A673 (cell line): ENCODE results near the gene PIGQ. TPM values are rescaled to one million over a fixed set of nuclear protein-coding genes. Genes with fewer than 3 reads are reported as not detected.

ENCODE experiments used
- BruUV-seq: library from RNA; stranded (reverse); fragments of 400-500 nt; replicated peaks from 2 replicates; lab custom pipeline; 2021; lab: Mats Ljungman, UMichigan
- CTCF ChIA-PET: fragments of 300-600 bp; sonication (Branson Sonifier 250); formaldehyde crosslinking; loops from one replicate; lab custom pipeline; 2022; ENCODE audit warnings: antibody characterized with exemption; lab: Charles Lee
- POLR2A ChIA-PET: fragments of 300-600 bp; sonication (Branson Sonifier 250); formaldehyde crosslinking; loops from one replicate; lab custom pipeline; 2022; ENCODE audit warnings: antibody characterized with exemption; ENCODE audit not compliant: low non-redundant PET; lab: Charles Lee
- DNase-seq: peaks from one replicate; pipeline ENCODE4 v3.0.0-alpha.2; 2015; ENCODE audit warnings: low spot score
- H3K27ac ChIP-seq: fragments of 200-600 bp; sonication (generic); 2 replicates; pipeline ENCODE4 v1.5.1; 2016; ENCODE audit warnings: mixed run types, low read depth, mild to moderate bottlenecking, mixed read lengths, antibody characterized with exemption, low read length; ENCODE audit not compliant: poor library complexity, severe bottlenecking
- H3K27me3 ChIP-seq: fragments of 200-600 bp; sonication (generic); replicated peaks from 2 replicates; pipeline ENCODE4 v1.6.1; 2017; ENCODE audit warnings: mixed run types, low read depth, mild to moderate bottlenecking, mixed read lengths, antibody characterized with exemption, low read length; ENCODE audit not compliant: insufficient read depth, poor library complexity
- H3K36me3 ChIP-seq: fragments of 200-600 bp; sonication (generic); 2 replicates; pipeline ENCODE4 v1.6.1; 2016; ENCODE audit warnings: mixed run types, mild to moderate bottlenecking, mixed read lengths, antibody characterized with exemption, low read length; ENCODE audit not compliant: insufficient read depth, poor library complexity, severe bottlenecking
- H3K4me1 ChIP-seq: fragments of 200-600 bp; sonication (generic); 2 replicates; pipeline ENCODE4 v1.6.1; 2017; ENCODE audit warnings: mixed run types, mild to moderate bottlenecking, mixed read lengths, antibody characterized with exemption, low read length; ENCODE audit not compliant: insufficient read depth, poor library complexity, severe bottlenecking
- H3K4me3 ChIP-seq: fragments of 200-600 bp; sonication (generic); 2 replicates; pipeline ENCODE4 v1.5.1; 2016; ENCODE audit warnings: low read depth, mixed run types, mild to moderate bottlenecking, mixed read lengths, low read length; ENCODE audit not compliant: poor library complexity, severe bottlenecking
- H3K9me3 ChIP-seq: fragments of 200-600 bp; sonication (generic); 2 replicates; pipeline ENCODE4 v1.6.1; 2016; ENCODE audit warnings: mixed run types, low read depth, mild to moderate bottlenecking, mixed read lengths, antibody characterized with exemption, low read length; ENCODE audit not compliant: poor library complexity, severe bottlenecking
- CTCF ChIP-seq: fragments of 300-800, 200-600 bp; sonication (generic); conservative IDR thresholded peaks from 2 replicates; pipeline ENCODE4 v1.5.1; 2017; ENCODE audit warnings: low read depth, mild to moderate bottlenecking, antibody characterized with exemption, low read length, moderate library complexity, mixed read lengths
- EZH2 ChIP-seq: fragments of 200-600 bp; sonication (generic); IDR thresholded peaks from 2 replicates; pipeline ENCODE4 v1.6.1; 2017; ENCODE audit warnings: borderline replicate concordance, low read depth, mild to moderate bottlenecking, mixed read lengths, antibody characterized with exemption, low read length; ENCODE audit not compliant: poor library complexity, severe bottlenecking
- intact Hi-C: fragments of 100-400 bp; cut with micrococcal nuclease; formaldehyde crosslinking; loops from one replicate; pipeline ENCODE4 v1.10.0; 2022; ENCODE audit not compliant: unreplicated experiment
- total RNA-seq: library from RNA; stranded (reverse); gene quantifications from 2 replicates; pipeline ENCODE4 v1.2.3, GENCODE V29; 2021

PIGQ gene
- total RNA-seq, 1 experiment from 2014 or later = 59.4 TPM

GRCh38 chr16:536746-537145 lies 33.0 kb upstream of the PIGQ start:
- TF ChIP-seq EZH2 (no peak), CTCF (no peak)
- no peaks in the 10 kb centered on the region for H3K27me3 ChIP-seq
- H3K9me3 ChIP-seq = no peaks in the 10 kb centered on the region
- CTCF ChIA-PET = no interaction called here
- intact Hi-C loops = no loop called here
- H3K4me3 ChIP-seq = no peak overlapping the region
- no peaks in the 10 kb centered on the region for H3K4me1 ChIP-seq
- H3K27ac ChIP-seq = no peak overlapping the region
- no peak for DNase-seq
- no TSS peak for BruUV-seq
- no peaks in the 10 kb centered on the region for H3K36me3 ChIP-seq
- POLR2A ChIA-PET = no interaction called here

GRCh38 chr16:537415-538335 lies 32.1 kb upstream of the PIGQ start:
- DNase-seq = no peak
- Histone ChIP-seq H3K36me3 (no peaks in the 10 kb centered on the region), H3K27ac (no peak overlapping the region), H3K9me3 (no peaks in the 10 kb centered on the region), H3K4me1 (no peaks in the 10 kb centered on the region), H3K4me3 (no peak overlapping the region), H3K27me3 (no peaks in the 10 kb centered on the region)
- TF ChIP-seq EZH2 (no peak), CTCF (0 out of 2 replicates have a peak, but pooled peaks have one; percentile 17)
- CTCF ChIA-PET = no interaction called here
- POLR2A ChIA-PET = no interaction called here
- BruUV-seq = no TSS peak
- intact Hi-C loops = no loop called here

GRCh38 chr16:539901-540530 lies 29.8 kb upstream of the PIGQ start:
- CTCF ChIA-PET = no interaction called here
- Histone ChIP-seq H3K9me3 (no peaks in the 10 kb centered on the region), H3K27me3 (no peaks in the 10 kb centered on the region), H3K27ac (no peak overlapping the region), H3K4me1 (no peaks in the 10 kb centered on the region), H3K4me3 (no peak overlapping the region), H3K36me3 (no peaks in the 10 kb centered on the region)
- TF ChIP-seq EZH2 (no peak), CTCF (no peak)
- POLR2A ChIA-PET = no interaction called here
- intact Hi-C loops = no loop called here
- no TSS peak for BruUV-seq
- no peak for DNase-seq
